K562 (cell line): ENCODE data around the gene PFN2. TPM values are rescaled to one million over a fixed set of nuclear protein-coding genes. Genes with fewer than 3 reads are reported as not detected.

Experiments
- ATAC-seq: fragments of 200-7000 bp; cut with Tn5 transposase; 3 replicates; pipeline ENCODE4 v1.9.1; 2020; ENCODE audit warnings: moderate library complexity
- BruUV-seq: library from RNA; stranded (reverse); fragments of 400-500 nt; replicated peaks from 2 replicates; lab custom pipeline; 2021; lab: Mats Ljungman, UMichigan
- CTCF ChIA-PET: fragments of 300-600 bp; formaldehyde crosslinking; extraction: SDS; loops from one replicate; lab custom pipeline; 2021; ENCODE audit warnings: low intra/inter-chr PET ratio; lab: Yijun Ruan, JAX
- POLR2A ChIA-PET: fragments of 300-600, 350-650 bp; sonication (Branson Sonifier 250); formaldehyde crosslinking; extraction: SDS; loops from one replicate; lab custom pipeline; 2021; ENCODE audit warnings: antibody characterized with exemption, inconsistent platforms; lab: Yijun Ruan, JAX
- DNase-seq, 4 experiments: peaks; one replicate each; pipeline versions ENCODE4 v3.0.0 to v3.0.0-alpha.2; 2011 to 2018; ENCODE audit warnings: low spot score in 3 of 4, mixed read lengths in 3 of 4; ENCODE audit errors: extremely low read depth in 1 of 4
- FAIRE-seq: peaks from 2 replicates; lab custom pipeline; 2011; peaks lifted over from hg19 to GRCh38; lab: Jason Lieb, UNC
- H2AFZ ChIP-seq: 2 replicates; pipeline ENCODE4 v1.6.0; 2011; ENCODE audit warnings: low read depth, low read length, control low read depth, inconsistent platforms
- H3K27ac ChIP-seq: fragments of 200-600 bp; 3 replicates; pipeline ENCODE4 v1.8.0; 2011; ENCODE audit warnings: low read depth, mild to moderate bottlenecking, control low read depth, inconsistent platforms, low read length, moderate library complexity, mixed read lengths; ENCODE audit errors: extremely low read depth
- H3K27me3 ChIP-seq, 2 experiments: fragments of 300-600 bp in 1 of 2; 2 replicates in 1 of 2; 3 replicates in 1 of 2; pipeline versions ENCODE4 v1.6.0 to v1.8.0; 2011; ENCODE audit warnings: inconsistent platforms in 2 of 2, low read length in 2 of 2, mild to moderate bottlenecking in 1 of 2, mixed read lengths in 1 of 2, moderate library complexity in 1 of 2; ENCODE audit not compliant: control insufficient read depth in 2 of 2, insufficient read depth in 2 of 2
- H3K36me3 ChIP-seq: fragments of 300-600 bp; 3 replicates; pipeline ENCODE4 v1.8.0; 2011; ENCODE audit warnings: mild to moderate bottlenecking, low read length, inconsistent platforms; ENCODE audit not compliant: control insufficient read depth, insufficient read depth
- H3K4me1 ChIP-seq, 2 experiments: fragments of 200-600 bp in 1 of 2; replicated peaks in 1 of 2; 2 replicates in 1 of 2; 3 replicates in 1 of 2; pipeline versions ENCODE4 v1.5.1 to v1.8.0; 2011; ENCODE audit warnings: inconsistent platforms in 2 of 2, low read length in 2 of 2, mild to moderate bottlenecking in 1 of 2, mixed read lengths in 1 of 2, moderate library complexity in 1 of 2; ENCODE audit not compliant: control insufficient read depth in 2 of 2, insufficient read depth in 2 of 2
- H3K4me2 ChIP-seq: 2 replicates; pipeline ENCODE4 v1.6.1; 2011; ENCODE audit warnings: low read length, control low read depth, inconsistent platforms, mixed read lengths; ENCODE audit not compliant: insufficient read depth
- H3K4me3 ChIP-seq: fragments of 200-600 bp; sonication (generic), shearing (Covaris generic); 2 replicates; pipeline ENCODE4 v1.5.1; 2016; ENCODE audit warnings: control low read depth, inconsistent platforms
- H3K79me2 ChIP-seq: fragments of 200-600 bp; 3 replicates; pipeline ENCODE4 v1.8.0; 2011; ENCODE audit warnings: low read length, inconsistent platforms; ENCODE audit not compliant: control insufficient read depth, insufficient read depth
- H3K9ac ChIP-seq, 2 experiments: 2 replicates each; pipeline versions ENCODE4 v1.6.0 to v1.6.1; 2011; ENCODE audit warnings: low read depth in 2 of 2, low read length in 2 of 2, control low read depth in 1 of 2, inconsistent platforms in 1 of 2, mild to moderate bottlenecking in 1 of 2, mixed read lengths in 1 of 2; ENCODE audit not compliant: insufficient read depth in 1 of 2
- H3K9me1 ChIP-seq: one replicate; pipeline ENCODE4 v1.6.0; 2011; ENCODE audit warnings: inconsistent platforms, mild to moderate bottlenecking, low read length, moderate library complexity; ENCODE audit not compliant: control insufficient read depth, insufficient read depth
- H3K9me3 ChIP-seq: replicated peaks from 2 replicates; pipeline ENCODE4 v1.5.1; 2011; ENCODE audit warnings: low read depth, low read length, inconsistent platforms; ENCODE audit not compliant: control insufficient read depth, insufficient read depth
- H4K20me1 ChIP-seq: replicated peaks from 2 replicates; pipeline ENCODE4 v1.6.1; 2011; ENCODE audit warnings: low read length, inconsistent platforms, mixed read lengths; ENCODE audit not compliant: control insufficient read depth, insufficient read depth
- ESRRB ChIP-seq: fragments of 250-450 bp; sonication (Bioruptor Pico); IDR thresholded peaks from 2 replicates; pipeline ENCODE4 v1.5.0; 2020; ENCODE audit warnings: mild to moderate bottlenecking, moderate library complexity, borderline replicate concordance
- HNRNPH1 ChIP-seq: fragments of 200-400 bp; formaldehyde crosslinking; optimal IDR thresholded peaks from 2 replicates; pipeline ENCODE3; 2017; ENCODE audit warnings: low read depth, mild to moderate bottlenecking, low read length, moderate library complexity
- HNRNPK ChIP-seq: fragments of 200-400 bp; formaldehyde crosslinking; IDR thresholded peaks from one replicate; pipeline ENCODE4 v1.6.1; 2018; ENCODE audit warnings: mild to moderate bottlenecking, low read depth, low read length; ENCODE audit not compliant: poor library complexity, severe bottlenecking
- NFIC ChIP-seq: fragments of 450-650 bp; IDR thresholded peaks from 2 replicates; pipeline ENCODE4 v1.6.1; 2017; ENCODE audit warnings: mild to moderate bottlenecking, inconsistent platforms
- PREB ChIP-seq: sonication (generic); formaldehyde crosslinking; IDR thresholded peaks from 2 replicates; pipeline ENCODE4 v1.8.1; 2023; ENCODE audit warnings: mild to moderate bottlenecking, missing genetic modification reagents
- RNF219 ChIP-seq: fragments of 250-450 bp; sonication (Bioruptor Pico); IDR thresholded peaks from 2 replicates; pipeline ENCODE4 v1.5.0; 2022; ENCODE audit warnings: mild to moderate bottlenecking
- SMAD2 ChIP-seq: fragments of 150-350 bp; IDR thresholded peaks from 2 replicates; pipeline ENCODE4 v1.6.1; 2014; ENCODE audit warnings: low read depth, mild to moderate bottlenecking, low read length
- SRSF1 ChIP-seq: fragments of 200-400 bp; formaldehyde crosslinking; IDR thresholded peaks from 2 replicates; pipeline ENCODE4 v1.6.1; 2017; ENCODE audit warnings: mild to moderate bottlenecking, low read depth, low read length, moderate library complexity
- SRSF7 ChIP-seq: fragments of 200-400 bp; formaldehyde crosslinking; optimal IDR thresholded peaks from 2 replicates; pipeline ENCODE3; 2017; ENCODE audit warnings: mild to moderate bottlenecking, low read depth, low read length
- TAF15 ChIP-seq: fragments of 200-400 bp; formaldehyde crosslinking; IDR thresholded peaks from 2 replicates; pipeline ENCODE4 v1.6.1; 2017; ENCODE audit warnings: mild to moderate bottlenecking, low read depth, low read length, moderate library complexity
- ZFP91 ChIP-seq: sonication (generic); formaldehyde crosslinking; IDR thresholded peaks from 2 replicates; pipeline ENCODE4 v1.8.0; 2022; ENCODE audit warnings: mild to moderate bottlenecking, missing genetic modification reagents
- ZNF76 ChIP-seq: fragments of 250-450 bp; sonication (Bioruptor Pico); IDR thresholded peaks from 2 replicates; pipeline ENCODE4 v1.4.0; 2020; ENCODE audit warnings: mild to moderate bottlenecking, moderate library complexity, borderline replicate concordance
- WGBS: fragments of 100-300 bp; shearing (Covaris generic); methylation state at CpG from one replicate; pipeline ENCODE4 v1.1.6; 2016; ENCODE audit warnings: low coverage, mixed read lengths; ENCODE audit not compliant: insufficient coverage; ENCODE audit errors: missing lambda C conversion rate; 5-methylcytosine and 5-hydroxymethylcytosine counted together
- in situ Hi-C: fragments of 300-500 bp; cut with MboI; formaldehyde crosslinking; loops from 4 replicates; pipeline ENCODE4 v1.15.0; 2018; ENCODE audit warnings: inconsistent platforms, mixed read lengths
- intact Hi-C: fragments of 100-400 bp; cut with micrococcal nuclease; formaldehyde crosslinking; loops from 2 replicates; pipeline ENCODE4 v1.14.2; 2022
- polyA plus RNA-seq, 8 experiments: library from polyadenylated mRNA; depleted of rRNA in 4 of 8; stranded (reverse) in 5 of 8; unstranded in 3 of 8; fragments of >200 nt; fragmentation: Nextera tagmentation in 2 of 8; fragmentation: Illumina TruSeq in 1 of 8; extraction: Ambion mirVana in 2 of 8; extraction: Trizol in 1 of 8; gene quantifications; 2 replicates each; pipeline versions ENCODE4 v1.2.1 to v1.2.3, GENCODE V29; 2011 to 2014; ENCODE audit warnings: inconsistent platforms in 1 of 8, missing spikeins in 1 of 8
- total RNA-seq, 7 experiments: library from RNA; depleted of rRNA in 6 of 7; stranded (reverse); fragments of >200 nt in 6 of 7; fragmentation: Illumina TruSeq in 2 of 7; extraction: Trizol in 2 of 7; gene quantifications; 2 replicates each; pipeline versions ENCODE4 v1.2.1 to v1.2.3, GENCODE V29; 2011 to 2021; ENCODE audit warnings: low replicate concordance in 1 of 7

The PFN2 gene
- total and polyA plus RNA-seq, 9 of the 15 experiments (the other 6 are each of a cell fraction or from before 2014, with no cell fraction given) = 0.14 to 0.86 (median 0.35) TPM

DNA sequence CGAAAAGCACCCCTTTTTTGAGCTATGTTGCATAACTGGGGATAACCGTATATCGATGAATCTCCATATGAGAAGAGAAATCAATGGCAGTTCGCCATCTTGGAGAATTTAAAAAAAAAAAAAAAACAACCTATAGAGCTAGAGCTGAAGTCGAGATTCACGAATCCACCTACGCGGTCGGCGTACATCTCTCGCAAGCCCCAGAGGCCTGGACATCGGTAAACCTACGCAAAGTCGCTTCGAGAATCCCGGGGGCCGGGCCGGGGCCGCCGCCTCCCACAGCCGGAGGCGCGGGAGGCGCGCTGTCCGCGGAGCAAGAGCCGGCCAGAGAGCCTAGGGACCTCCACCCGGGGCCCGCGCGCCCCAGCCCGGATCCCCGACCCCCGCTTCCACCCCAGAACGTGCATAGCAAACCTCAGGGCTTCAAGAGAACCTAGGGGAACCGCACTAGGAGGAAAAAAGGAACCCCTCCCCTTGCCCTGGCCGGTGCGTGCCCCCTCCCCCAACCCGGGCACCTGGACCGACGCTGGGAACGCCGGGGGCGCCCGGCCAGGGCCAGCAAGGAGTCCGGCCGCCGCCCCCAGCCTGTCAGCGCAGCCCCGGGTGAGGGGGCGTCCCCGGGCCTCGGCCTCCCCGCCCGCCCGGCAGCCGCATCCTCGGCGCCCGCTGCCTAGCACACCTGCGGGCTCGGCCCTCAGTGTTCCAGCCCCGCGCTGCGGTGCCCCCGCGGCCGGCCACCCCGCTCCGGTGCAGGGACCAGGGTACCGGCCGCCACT is 567 bp downstream of the PFN2 start:
- Histone ChIP-seq H3K4me2 (peak overlapping the region; percentile 59; the same call in 1 of the 2 replicates), H3K4me3 (peak overlapping the region; percentile 45), H2AFZ (peak overlapping the region; percentile 66; the same call in 1 of the 2 replicates), H3K9me1 (no peaks in the 10 kb centered on the region), H3K9me3 (no peaks in the 10 kb centered on the region), H3K79me2 (no peaks in the 10 kb centered on the region), H4K20me1 (no peaks in the 10 kb centered on the region), H3K27me3 (peaks cover 6 to 13% of the 10 kb centered on the region in 2 experiments; a peak in 3 of 5 replicates), H3K27ac (no peak overlapping the region), H3K9ac (peak overlapping the region in 1 of 2 experiments; percentile 77; a peak in 1 of 4 replicates), H3K4me1 (peaks cover 0 to 18% of the 10 kb centered on the region in 2 experiments; a peak in 3 of 5 replicates), H3K36me3 (no peaks in the 10 kb centered on the region)
- ChIA-PET CTCF (interaction anchor here (0.7 kb wide), 1 partner anchor 334 kb away, joined by 3 read pairs; no protein-coding TSS in a partner anchor), POLR2A (interaction anchor here (0.7 kb wide), 1 partner anchor 177 kb away, joined by 3 read pairs; no protein-coding TSS in a partner anchor)
- no peak for FAIRE-seq
- WGBS = 83% methylated on average over 14 of the region's 73 CpGs
- ATAC-seq = no peak
- intact Hi-C loops = no loop called here
- DNase-seq = peak in 2 of 4 experiments; percentile 9 to 14
- in situ Hi-C loops = loop anchor here (10.0 to 25.0 kb wide), 2 partner anchors 245 to 542 kb away; no protein-coding TSS in a partner anchor
- no peak for TF ChIP-seq PREB (CRISPR knock-in tag)
- TF ChIP-seq NFIC = no peak
- TF ChIP-seq RNF219 (CRISPR knock-in tag) = no peak
- TF ChIP-seq ESRRB (CRISPR knock-in tag) = no peak
- TF ChIP-seq SMAD2 = no peak
- peak; percentile 34 for TF ChIP-seq HNRNPH1
- TF ChIP-seq HNRNPK = peak; percentile 98
- TF ChIP-seq SRSF7 = no peak
- TF ChIP-seq ZNF76 = no peak
- peak; percentile 97; the same call in 1 of the 2 replicates for TF ChIP-seq TAF15
- TF ChIP-seq ZFP91 (CRISPR knock-in tag) = no peak
- peak; percentile 95; the same call in 1 of the 2 replicates for TF ChIP-seq SRSF1
- BruUV-seq = no TSS peak
